Activated CD8-positive, alpha-beta memory T cell treated with anti-CD3 and anti-CD28 coated beads, Interleukin-2, amount 50 U/mL, for 48 hours (primary cell): ENCODE measurements around the gene DOCK2.
A peak's percentile ranks its signal among the peaks of the same experiment; 100 is the strongest.

Experiments used
- DNase-seq: peaks from one replicate; pipeline ENCODE4 v3.0.0-alpha.2; 2020

Gene DOCK2

GRCh38 chr5:170008376-170008775 lies 371.3 kb downstream of the DOCK2 start:
- DNase-seq, result no peak

DNA sequence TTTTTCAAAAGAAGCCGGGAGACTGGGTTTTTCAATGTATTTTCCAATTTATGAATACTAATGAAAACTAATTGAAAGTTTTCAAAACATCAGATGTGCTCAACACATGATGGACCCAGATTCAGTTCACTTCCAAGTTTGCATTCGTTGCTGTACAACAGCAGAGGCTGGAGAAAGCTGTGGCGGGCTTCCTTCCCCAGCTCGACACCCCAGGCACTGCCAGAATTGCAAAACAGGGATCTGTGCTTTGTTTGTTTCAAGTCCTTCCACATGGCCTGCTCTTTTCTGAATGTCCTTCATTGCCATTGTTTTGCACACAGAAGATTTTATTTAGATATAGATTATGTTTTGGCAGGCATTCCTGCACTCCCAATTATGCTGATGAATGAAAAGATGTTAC lies 373.5 kb downstream of the DOCK2 start:
- no peak for DNase-seq

- DNase-seq, result no peak
These were observed 374.7 kb downstream of the DOCK2 start for GRCh38 chr5:170011751-170012150.

- DNase-seq, result no peak
These were observed 375.5 kb downstream of the DOCK2 start for GRCh38 chr5:170012622-170013021.

- no peak for DNase-seq
These were observed 383.3 kb downstream of the DOCK2 start for GRCh38 chr5:170020423-170020822.

- no peak for DNase-seq
These were observed 384.4 kb downstream of the DOCK2 start for GRCh38 chr5:170021506-170021905.

DNA sequence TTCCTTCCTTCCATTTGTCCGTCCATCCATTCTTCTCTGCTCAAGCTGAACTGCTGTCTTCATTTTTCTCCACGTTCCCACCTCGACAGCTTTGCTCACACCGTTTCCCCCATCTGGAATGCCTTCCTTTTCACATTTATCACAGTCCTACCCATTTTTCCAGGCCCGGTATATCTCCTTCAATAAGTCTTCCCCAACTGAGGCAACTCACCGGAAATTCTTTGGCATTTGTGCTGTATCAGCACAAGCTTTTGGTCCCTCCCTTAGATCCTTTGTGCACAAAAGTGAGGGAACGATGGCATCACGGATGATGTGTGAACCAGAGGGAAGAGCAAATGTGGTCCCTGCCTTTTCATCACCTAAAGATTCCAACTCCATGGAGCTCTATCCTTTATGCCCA lies 388.8 kb downstream of the DOCK2 start:
- no peak for DNase-seq

GRCh38 chr5:170028124-170028523 lies 391.0 kb downstream of the DOCK2 start:
- DNase-seq, result no peak

- DNase-seq, result no peak
These were observed 397.2 kb downstream of the DOCK2 start for GRCh38 chr5:170034231-170034630.

DNA sequence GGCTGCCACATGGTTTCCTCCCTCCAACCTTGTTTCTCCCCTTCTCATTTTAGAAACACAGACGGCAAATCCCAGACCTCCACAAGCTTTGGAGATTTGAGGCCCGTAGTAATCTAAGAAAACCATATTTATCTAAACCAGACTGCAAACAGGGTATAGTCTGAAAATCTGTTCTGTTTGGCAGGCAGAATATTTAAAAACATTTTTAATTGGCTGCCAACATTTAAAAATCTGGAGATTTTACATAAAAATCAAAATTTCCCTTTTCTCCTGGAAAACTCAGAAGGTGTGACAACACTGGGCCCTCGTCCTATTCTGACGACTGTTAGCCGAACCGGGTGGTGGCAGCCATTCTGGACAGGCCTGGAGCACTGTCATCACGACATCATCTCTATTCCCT lies 401.2 kb downstream of the DOCK2 start:
- no peak for DNase-seq

DNA sequence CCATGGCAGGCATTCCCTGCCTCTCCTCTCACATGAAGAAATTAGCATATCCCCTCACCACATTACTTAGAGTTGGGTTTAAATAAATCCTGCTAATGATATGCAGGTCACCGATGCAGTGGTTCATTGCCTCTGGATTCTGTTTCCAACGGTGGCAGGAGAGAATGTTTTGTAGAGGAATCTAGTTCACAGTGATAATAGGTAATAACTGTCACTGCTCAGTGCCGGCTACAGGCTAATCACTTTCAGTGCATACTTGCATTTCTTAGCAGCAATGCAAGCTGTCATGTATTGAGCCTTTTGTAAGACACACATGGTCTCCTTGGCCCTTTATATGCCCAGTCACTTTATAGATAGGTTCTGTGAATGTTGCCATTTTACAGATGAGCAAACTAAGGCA lies 402.8 kb downstream of the DOCK2 start:
- no peak for DNase-seq

DNA sequence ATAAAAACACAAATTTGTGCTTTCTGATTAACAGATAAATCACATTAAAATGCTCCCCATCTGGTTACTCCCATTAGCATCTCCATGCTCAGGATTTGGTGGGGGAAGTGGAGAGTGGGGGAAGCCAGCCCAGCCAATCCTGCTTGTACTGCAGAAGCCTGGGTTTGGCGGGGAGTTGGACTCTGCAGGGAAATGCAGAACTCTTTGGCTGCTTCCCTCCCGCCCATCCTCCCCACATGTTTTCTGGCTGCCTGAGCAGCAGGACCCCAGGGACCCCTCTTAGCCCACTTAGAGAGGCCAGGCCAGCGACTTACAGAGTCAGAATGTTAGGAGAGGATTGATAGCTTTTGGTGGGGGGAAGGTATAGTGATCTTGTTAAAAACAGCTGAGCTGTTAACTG lies 409.2 kb downstream of the DOCK2 start:
- no peak for DNase-seq

GRCh38 chr5:170049713-170050112 lies 412.6 kb downstream of the DOCK2 start:
- peak; percentile 17 for DNase-seq

- no peak for DNase-seq
These were observed 416.8 kb downstream of the DOCK2 start for GRCh38 chr5:170053896-170054295.

GRCh38 chr5:170055606-170056005 lies 418.5 kb downstream of the DOCK2 start:
- peak; percentile 32 for DNase-seq

- DNase-seq, result peak; percentile 29
These were observed 419.6 kb downstream of the DOCK2 start for GRCh38 chr5:170056561-170057267.

DNA sequence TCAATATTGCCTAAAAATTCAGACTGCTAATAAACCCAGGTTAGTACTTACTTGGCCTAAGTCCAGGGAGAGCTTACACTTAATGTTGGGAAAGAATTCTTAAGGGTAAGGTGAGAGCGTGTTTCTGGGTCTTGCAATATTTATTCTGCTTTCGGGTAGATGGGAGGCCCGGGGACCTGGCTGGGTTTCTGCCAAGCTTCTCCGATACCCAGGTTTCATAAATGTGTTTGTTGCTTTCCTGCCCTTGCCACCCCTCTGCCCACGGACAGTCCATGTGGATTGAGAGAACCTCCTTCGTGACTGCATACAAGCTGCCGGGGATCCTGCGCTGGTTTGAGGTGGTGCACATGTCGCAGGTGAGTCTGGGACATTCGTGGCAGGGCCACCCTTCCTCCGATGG lies 420.2 kb downstream of the DOCK2 start:
- DNase-seq, result peak; percentile 35

DNA sequence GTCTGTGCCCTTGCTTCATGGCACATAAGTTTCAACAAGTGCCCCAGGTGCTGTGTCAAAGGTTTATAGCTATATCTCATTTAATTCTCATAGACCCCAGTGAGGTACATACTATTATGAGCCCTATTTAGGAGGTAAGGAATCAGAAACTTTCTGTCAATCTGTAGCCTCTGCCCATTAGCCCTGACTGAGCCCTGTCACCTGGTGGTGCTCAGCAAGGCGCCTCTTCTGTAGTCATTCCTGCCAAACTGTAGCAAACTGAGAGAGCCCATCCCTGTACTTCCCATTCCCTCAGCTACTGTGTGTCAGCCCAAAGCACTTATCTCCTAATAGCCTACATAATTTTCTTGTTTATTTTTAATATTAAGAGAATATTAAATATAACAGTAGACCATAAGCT lies 422.1 kb downstream of the DOCK2 start:
- DNase-seq, result peak; percentile 18

DNA sequence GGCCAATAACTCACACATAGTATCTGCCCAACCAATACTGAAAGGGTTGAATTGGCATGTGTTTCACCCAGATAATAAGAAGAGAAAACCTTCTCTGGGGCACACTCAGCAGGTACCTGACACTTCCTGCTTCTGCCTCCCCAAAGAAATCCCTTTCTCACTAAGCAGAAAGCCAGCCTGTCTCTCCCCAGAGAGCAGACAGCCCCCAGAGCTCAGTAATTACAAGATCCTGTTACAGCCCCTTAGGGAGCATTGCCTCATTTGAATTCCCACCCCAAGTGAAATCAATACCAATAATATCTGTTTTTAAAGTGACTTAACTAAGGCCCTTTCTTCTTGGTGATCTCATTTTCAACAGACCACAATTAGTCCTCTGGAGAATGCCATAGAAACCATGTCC lies 430.1 kb downstream of the DOCK2 start:
- DNase-seq, result no peak

GRCh38 chr5:170067574-170068170 lies 430.6 kb downstream of the DOCK2 start:
- no peak for DNase-seq

- no peak for DNase-seq
These were observed 432.4 kb downstream of the DOCK2 start for GRCh38 chr5:170069512-170069911.

- peak; percentile 75 for DNase-seq
These were observed 433.7 kb downstream of the DOCK2 start for GRCh38 chr5:170070556-170071412.

DNA sequence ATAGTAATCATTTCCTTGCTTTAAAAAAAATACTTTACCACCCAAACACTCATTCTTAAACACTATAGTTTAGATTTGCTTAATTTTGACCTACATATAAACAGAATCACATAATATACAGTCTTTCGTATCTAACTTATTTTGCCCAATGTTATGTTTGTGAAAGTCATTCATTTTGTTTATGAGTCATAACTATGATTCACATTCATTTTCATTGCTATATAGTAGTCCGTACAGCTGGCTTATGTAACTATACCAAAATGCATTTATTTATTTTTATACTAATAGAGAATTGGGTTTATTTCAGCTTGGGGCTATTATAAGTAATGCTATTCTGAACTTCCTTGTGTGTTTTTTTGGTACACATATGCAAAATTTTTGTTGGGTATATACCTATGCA lies 434.7 kb downstream of the DOCK2 start:
- DNase-seq, result no peak

GRCh38 chr5:170075696-170076095 lies 438.6 kb downstream of the DOCK2 start:
- peak; percentile 23 for DNase-seq
